GM21447 (cell line): ENCODE results near the gene DGCR8.

ENCODE experiments used
- ATAC-seq: cut with Tn5 transposase; IDR thresholded peaks from one replicate; pipeline ENCODE4 v1.9.1; 2021; ENCODE audit not compliant: unreplicated experiment

DGCR8 gene

DNA sequence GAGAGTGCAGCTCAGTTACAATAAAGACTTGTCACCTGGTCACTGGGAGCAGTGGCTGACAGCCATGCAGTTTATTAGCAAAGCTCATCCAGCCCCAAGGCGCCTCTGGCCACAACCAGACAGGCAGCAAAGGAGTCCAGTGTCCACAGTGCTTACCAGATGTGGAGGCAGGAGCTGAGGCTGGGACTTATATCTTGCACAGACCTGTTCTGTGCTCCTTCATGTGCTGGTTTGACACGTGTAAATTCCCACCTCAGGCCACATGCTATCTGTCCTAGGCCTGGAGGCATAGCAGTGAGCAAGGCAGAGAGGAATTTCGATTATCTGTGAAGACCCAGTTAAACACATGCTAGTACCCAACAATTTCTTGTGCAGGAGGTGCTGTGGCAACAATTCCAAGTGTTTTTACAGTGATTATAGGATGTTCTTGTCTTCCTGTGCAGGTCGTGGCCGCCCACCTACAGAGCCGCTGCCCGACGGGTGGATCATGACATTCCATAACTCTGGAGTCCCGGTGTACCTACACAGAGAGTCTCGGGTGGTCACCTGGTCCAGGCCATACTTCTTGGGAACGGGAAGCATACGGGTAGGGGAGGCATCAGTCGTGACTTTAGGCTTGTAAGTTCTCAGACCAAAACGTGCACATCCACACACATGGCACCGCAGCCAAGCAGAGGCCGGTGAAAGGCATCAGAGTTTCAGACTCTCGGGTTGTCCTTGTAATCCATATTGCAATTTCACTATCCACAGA, 9.4 kb downstream of the DGCR8 start:
- no peak for ATAC-seq

GRCh38 chr22:20089977-20090729, 10.1 kb downstream of the DGCR8 start:
- no peak for ATAC-seq

- no peak for ATAC-seq
These were observed 10.7 kb downstream of the DGCR8 start for GRCh38 chr22:20090730-20091240.

DNA sequence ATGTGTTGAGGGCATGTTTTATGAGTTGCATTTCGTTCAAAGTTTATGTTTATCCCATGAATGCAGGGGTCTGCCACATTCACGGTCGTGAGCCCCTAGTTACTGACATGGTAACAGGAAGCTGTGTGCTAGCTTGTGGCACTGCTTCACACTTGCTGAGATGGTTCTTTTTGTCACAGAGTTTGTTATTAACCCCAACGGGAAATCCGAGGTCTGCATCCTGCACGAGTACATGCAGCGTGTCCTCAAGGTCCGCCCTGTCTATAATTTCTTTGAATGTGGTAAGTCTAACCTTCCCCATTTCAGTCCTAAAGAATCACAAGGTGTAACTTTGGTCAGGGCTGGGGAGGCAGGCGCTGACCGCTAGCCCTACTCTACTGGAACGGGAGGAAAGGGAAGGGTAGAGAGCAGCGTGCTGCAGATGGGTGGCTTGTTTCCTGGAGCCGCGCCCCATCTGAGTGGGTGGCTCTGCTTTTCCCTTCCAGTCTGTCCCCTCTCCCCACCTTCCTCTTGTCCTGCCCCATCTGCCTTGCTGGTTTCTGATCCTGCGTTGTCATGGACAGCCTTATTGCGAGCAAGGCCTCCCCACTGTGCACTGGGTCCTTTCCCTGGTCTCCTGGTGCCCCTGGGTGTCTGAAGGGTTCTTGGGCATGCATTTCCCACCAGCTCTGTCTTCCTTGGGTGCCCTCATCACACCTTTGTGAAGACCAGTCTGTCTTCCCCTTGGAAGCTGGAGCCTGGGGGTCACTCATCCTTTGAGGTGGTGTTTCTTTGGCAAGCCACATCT, 11.8 kb downstream of the DGCR8 start:
- ATAC-seq, result no peak

DNA sequence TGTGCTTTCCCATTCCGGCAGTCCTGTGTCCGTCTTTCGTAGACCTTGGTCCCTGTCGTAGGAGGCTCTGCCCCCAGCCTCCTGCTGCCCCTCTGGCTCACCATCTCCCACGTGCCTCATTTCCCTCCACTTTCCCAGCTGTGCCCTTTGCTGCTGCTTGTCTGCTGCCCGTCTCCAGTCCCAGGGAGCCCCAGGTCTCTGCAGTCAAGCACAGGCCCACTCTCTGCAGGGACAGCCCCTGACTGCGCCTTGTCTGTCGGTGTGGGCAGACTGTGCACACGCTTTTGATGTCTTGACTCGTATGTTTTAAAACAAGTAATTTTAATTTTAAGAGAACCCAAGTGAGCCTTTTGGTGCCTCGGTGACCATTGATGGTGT, 12.4 kb downstream of the DGCR8 start:
- ATAC-seq, result no peak

GRCh38 chr22:20093418-20094196, 13.6 kb downstream of the DGCR8 start:
- ATAC-seq, result no peak

- ATAC-seq, result no peak
These were observed 14.3 kb downstream of the DGCR8 start for GRCh38 chr22:20094197-20094807.

- ATAC-seq, result no peak
These were observed 15.5 kb downstream of the DGCR8 start for GRCh38 chr22:20095521-20095920.

GRCh38 chr22:20096574-20097420, 16.8 kb downstream of the DGCR8 start:
- no peak for ATAC-seq

DNA sequence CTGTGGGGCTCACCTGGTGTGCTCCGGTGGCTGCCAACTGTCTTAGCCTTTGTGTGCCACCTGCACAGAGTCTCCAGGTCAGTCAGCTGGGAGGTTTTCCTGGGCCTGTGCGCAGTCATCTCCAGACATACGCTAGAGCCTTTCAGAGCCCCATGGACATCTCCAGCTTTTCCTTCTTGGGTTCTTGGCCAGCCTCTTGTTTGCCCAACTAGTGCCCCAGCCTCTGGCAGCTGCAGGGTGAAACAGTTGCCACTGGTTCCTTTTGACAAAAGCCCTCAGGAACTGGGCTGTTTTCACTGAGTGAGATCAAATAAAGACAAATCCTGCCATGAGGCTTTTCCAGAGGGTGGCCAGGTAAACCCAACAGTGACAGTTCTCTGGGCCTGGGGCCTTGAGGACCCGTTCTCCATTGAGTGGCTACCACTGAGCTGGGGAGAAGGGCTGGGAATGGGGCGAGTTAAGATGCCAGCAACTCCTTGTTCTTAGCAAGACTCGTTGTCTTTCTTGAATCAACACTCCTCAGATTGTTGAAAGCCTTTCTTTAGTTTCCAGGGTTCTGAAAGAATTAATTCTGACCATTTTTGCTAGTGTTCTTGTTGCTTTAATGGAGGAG, 19.2 kb downstream of the DGCR8 start:
- ATAC-seq, result no peak

DNA sequence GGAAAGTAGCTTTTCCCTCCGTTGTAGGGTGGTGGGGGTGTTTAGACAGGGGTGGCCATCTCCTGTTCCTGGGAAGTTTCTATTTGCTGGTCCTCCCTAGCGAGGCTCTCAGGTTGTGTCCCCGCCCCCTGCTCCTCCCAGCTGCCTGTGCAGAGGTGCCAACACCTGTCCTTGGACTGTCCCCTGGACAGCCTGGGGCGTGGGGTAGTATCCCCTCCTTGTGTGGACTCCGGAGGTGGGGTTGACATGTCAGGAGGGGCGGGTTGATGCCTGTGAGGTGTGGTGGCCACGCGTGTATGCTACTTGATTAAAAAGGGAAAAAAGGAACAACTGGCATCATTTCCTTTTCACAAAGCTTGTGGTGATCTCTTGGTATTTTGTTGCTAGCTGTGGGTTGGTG, 21.6 kb downstream of the DGCR8 start:
- ATAC-seq, result no peak

GRCh38 chr22:20102203-20102780, 22.3 kb downstream of the DGCR8 start:
- ATAC-seq, result no peak

GRCh38 chr22:20105456-20106204, 25.6 kb downstream of the DGCR8 start:
- ATAC-seq, result no peak

DNA sequence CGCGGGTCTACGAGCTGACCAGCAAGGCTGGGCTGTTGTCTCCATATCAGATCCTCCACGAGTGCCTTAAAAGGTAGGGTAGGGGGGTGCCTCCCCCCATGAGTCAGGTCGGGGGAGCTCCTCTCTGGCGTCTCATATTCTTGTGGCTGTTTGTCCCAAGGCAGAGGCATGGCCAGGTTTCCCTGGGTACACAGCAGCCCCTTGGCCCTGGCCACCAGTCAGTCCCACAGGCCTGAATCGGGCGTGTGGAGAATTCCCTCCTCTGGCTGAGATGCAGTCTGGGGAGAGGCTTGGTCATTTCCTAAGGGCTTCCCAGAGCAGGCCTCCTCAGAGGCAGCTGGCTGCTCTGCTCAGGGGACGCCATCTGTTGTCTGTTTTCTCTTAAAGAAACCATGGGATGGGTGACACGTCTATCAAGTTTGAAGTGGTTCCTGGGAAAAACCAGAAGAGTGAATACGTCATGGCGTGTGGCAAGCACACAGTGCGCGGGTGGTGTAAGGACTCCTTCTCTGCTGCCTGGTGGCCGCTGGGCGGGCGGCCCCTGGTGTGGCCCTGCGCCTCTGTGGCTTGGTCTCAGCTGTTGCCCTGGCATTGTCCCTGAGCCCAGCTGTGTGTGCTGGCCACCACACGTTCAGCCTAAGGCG, 26.3 kb downstream of the DGCR8 start:
- no peak for ATAC-seq

DNA sequence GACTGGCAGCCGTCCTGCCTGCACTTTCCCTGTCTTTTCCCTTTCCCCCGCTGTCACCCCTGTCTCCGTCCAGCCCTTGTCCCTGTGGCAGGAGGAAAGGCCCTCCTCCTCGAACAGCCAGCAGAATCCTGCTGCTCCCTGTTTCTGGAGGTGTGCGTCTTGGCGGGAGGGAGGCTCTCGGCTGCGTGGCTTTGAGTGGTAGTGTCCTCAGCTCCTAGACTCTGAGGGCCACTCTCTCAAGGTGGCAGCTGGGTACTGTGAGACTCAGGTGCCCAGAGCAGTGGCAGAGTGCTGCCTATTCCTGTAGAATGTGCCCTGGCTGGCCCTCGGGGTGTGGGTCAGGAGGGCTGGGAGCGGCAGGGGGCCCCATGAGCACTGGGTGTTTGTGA, 26.8 kb downstream of the DGCR8 start:
- no peak for ATAC-seq

GRCh38 chr22:20107471-20107901, 27.4 kb downstream of the DGCR8 start:
- no peak for ATAC-seq

DNA sequence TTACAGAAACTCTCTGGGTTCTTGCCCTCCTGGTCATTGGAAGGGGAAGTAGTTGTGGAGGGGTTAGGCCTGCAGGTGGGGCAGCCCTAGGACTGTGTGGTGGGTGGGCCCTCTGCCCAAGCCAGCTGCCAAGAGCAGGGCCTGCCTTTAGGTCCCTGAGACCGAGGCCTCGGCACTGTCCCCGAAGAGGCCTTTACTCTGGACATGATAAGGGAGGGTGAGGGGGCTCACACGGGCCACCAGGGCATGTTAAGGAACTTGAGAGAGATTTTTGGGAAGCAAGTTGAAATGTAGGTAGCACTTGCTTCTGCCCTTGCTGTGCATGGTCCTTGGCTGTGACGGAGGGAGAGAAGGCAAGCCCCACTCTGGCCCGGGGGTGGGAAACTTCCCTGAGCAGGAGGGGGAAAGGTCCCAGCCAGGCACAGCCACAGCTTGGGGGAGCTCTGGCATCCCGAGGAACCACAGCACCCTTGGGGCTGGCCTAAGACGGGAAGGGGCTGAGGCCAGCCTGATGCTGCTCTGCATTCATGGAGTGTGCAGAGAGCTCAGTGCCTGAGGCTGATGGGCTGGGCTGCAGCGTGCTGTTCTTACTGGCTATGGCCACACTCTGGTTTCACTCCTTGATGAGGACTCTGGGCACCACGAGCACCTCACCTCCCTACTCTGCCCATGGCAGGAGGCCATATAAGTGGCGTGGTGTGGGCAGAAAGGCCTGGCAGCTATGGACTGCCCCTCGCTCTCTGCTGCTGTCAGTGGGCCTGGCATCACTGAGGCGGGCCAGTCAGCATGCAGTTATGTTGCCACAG, 28.1 kb downstream of the DGCR8 start:
- no peak for ATAC-seq
